K562 (cell line): Measurements from ENCODE around the gene KRTAP5-7. TPM values are rescaled to one million over a fixed set of nuclear protein-coding genes. Genes with fewer than 3 reads are reported as not detected.

Source experiments
- ATAC-seq: fragments of 200-7000 bp; cut with Tn5 transposase; 3 replicates; pipeline ENCODE4 v1.9.1; 2020; ENCODE audit warnings: moderate library complexity
- BruUV-seq: library from RNA; stranded (reverse); fragments of 400-500 nt; replicated peaks from 2 replicates; lab custom pipeline; 2021; lab: Mats Ljungman, UMichigan
- CTCF ChIA-PET: fragments of 300-600 bp; formaldehyde crosslinking; extraction: SDS; loops from one replicate; lab custom pipeline; 2021; ENCODE audit warnings: low intra/inter-chr PET ratio; lab: Yijun Ruan, JAX
- POLR2A ChIA-PET: fragments of 300-600, 350-650 bp; sonication (Branson Sonifier 250); formaldehyde crosslinking; extraction: SDS; loops from one replicate; lab custom pipeline; 2021; ENCODE audit warnings: antibody characterized with exemption, inconsistent platforms; lab: Yijun Ruan, JAX
- DNase-seq, 4 experiments: peaks; one replicate each; pipeline versions ENCODE4 v3.0.0 to v3.0.0-alpha.2; 2011 to 2018; ENCODE audit warnings: low spot score in 3 of 4, mixed read lengths in 3 of 4; ENCODE audit errors: extremely low read depth in 1 of 4
- FAIRE-seq: peaks from 2 replicates; lab custom pipeline; 2011; peaks lifted over from hg19 to GRCh38; lab: Jason Lieb, UNC
- H2AFZ ChIP-seq: 2 replicates; pipeline ENCODE4 v1.6.0; 2011; ENCODE audit warnings: low read depth, low read length, control low read depth, inconsistent platforms
- H3K27ac ChIP-seq: fragments of 200-600 bp; 3 replicates; pipeline ENCODE4 v1.8.0; 2011; ENCODE audit warnings: low read depth, mild to moderate bottlenecking, control low read depth, inconsistent platforms, low read length, moderate library complexity, mixed read lengths; ENCODE audit errors: extremely low read depth
- H3K27me3 ChIP-seq, 2 experiments: fragments of 300-600 bp in 1 of 2; 2 replicates in 1 of 2; 3 replicates in 1 of 2; pipeline versions ENCODE4 v1.6.0 to v1.8.0; 2011; ENCODE audit warnings: inconsistent platforms in 2 of 2, low read length in 2 of 2, mild to moderate bottlenecking in 1 of 2, mixed read lengths in 1 of 2, moderate library complexity in 1 of 2; ENCODE audit not compliant: control insufficient read depth in 2 of 2, insufficient read depth in 2 of 2
- H3K36me3 ChIP-seq: fragments of 300-600 bp; 3 replicates; pipeline ENCODE4 v1.8.0; 2011; ENCODE audit warnings: mild to moderate bottlenecking, low read length, inconsistent platforms; ENCODE audit not compliant: control insufficient read depth, insufficient read depth
- H3K4me1 ChIP-seq, 2 experiments: fragments of 200-600 bp in 1 of 2; replicated peaks in 1 of 2; 2 replicates in 1 of 2; 3 replicates in 1 of 2; pipeline versions ENCODE4 v1.5.1 to v1.8.0; 2011; ENCODE audit warnings: inconsistent platforms in 2 of 2, low read length in 2 of 2, mild to moderate bottlenecking in 1 of 2, mixed read lengths in 1 of 2, moderate library complexity in 1 of 2; ENCODE audit not compliant: control insufficient read depth in 2 of 2, insufficient read depth in 2 of 2
- H3K4me2 ChIP-seq: 2 replicates; pipeline ENCODE4 v1.6.1; 2011; ENCODE audit warnings: low read length, control low read depth, inconsistent platforms, mixed read lengths; ENCODE audit not compliant: insufficient read depth
- H3K4me3 ChIP-seq: fragments of 200-600 bp; sonication (generic), shearing (Covaris generic); 2 replicates; pipeline ENCODE4 v1.5.1; 2016; ENCODE audit warnings: control low read depth, inconsistent platforms
- H3K79me2 ChIP-seq: fragments of 200-600 bp; 3 replicates; pipeline ENCODE4 v1.8.0; 2011; ENCODE audit warnings: low read length, inconsistent platforms; ENCODE audit not compliant: control insufficient read depth, insufficient read depth
- H3K9ac ChIP-seq, 2 experiments: 2 replicates each; pipeline versions ENCODE4 v1.6.0 to v1.6.1; 2011; ENCODE audit warnings: low read depth in 2 of 2, low read length in 2 of 2, control low read depth in 1 of 2, inconsistent platforms in 1 of 2, mild to moderate bottlenecking in 1 of 2, mixed read lengths in 1 of 2; ENCODE audit not compliant: insufficient read depth in 1 of 2
- H3K9me1 ChIP-seq: one replicate; pipeline ENCODE4 v1.6.0; 2011; ENCODE audit warnings: inconsistent platforms, mild to moderate bottlenecking, low read length, moderate library complexity; ENCODE audit not compliant: control insufficient read depth, insufficient read depth
- H3K9me3 ChIP-seq: replicated peaks from 2 replicates; pipeline ENCODE4 v1.5.1; 2011; ENCODE audit warnings: low read depth, low read length, inconsistent platforms; ENCODE audit not compliant: control insufficient read depth, insufficient read depth
- H4K20me1 ChIP-seq: replicated peaks from 2 replicates; pipeline ENCODE4 v1.6.1; 2011; ENCODE audit warnings: low read length, inconsistent platforms, mixed read lengths; ENCODE audit not compliant: control insufficient read depth, insufficient read depth
- ELF4 ChIP-seq: fragments of 450-650 bp; formaldehyde crosslinking; IDR thresholded peaks from 2 replicates; pipeline ENCODE4 v1.4.0; 2022; ENCODE audit warnings: missing genetic modification characterization
- NCOA6 ChIP-seq: fragments of 450-650 bp; IDR thresholded peaks from 2 replicates; pipeline ENCODE4 v1.6.1; 2017; ENCODE audit warnings: mild to moderate bottlenecking
- NR0B1 ChIP-seq: fragments of 450-650 bp; IDR thresholded peaks from one replicate; pipeline ENCODE4 v1.6.1; 2018; ENCODE audit warnings: mild to moderate bottlenecking, moderate library complexity; ENCODE audit not compliant: partially characterized antibody
- TCF7 ChIP-seq: sonication (generic); IDR thresholded peaks from 2 replicates; pipeline ENCODE4 v1.6.1; 2016; ENCODE audit warnings: antibody characterized with exemption, borderline replicate concordance
- ZNF699 ChIP-seq: fragments of 250-450 bp; sonication (Bioruptor Pico); IDR thresholded peaks from 2 replicates; pipeline ENCODE4 v1.8.0; 2021; ENCODE audit warnings: mild to moderate bottlenecking, moderate library complexity; ENCODE audit not compliant: insufficient replicate concordance
- WGBS: fragments of 100-300 bp; shearing (Covaris generic); methylation state at CpG from one replicate; pipeline ENCODE4 v1.1.6; 2016; ENCODE audit warnings: low coverage, mixed read lengths; ENCODE audit not compliant: insufficient coverage; ENCODE audit errors: missing lambda C conversion rate; 5-methylcytosine and 5-hydroxymethylcytosine counted together
- in situ Hi-C: fragments of 300-500 bp; cut with MboI; formaldehyde crosslinking; loops from 4 replicates; pipeline ENCODE4 v1.15.0; 2018; ENCODE audit warnings: inconsistent platforms, mixed read lengths
- intact Hi-C: fragments of 100-400 bp; cut with micrococcal nuclease; formaldehyde crosslinking; loops from 2 replicates; pipeline ENCODE4 v1.14.2; 2022
- polyA plus RNA-seq, 8 experiments: library from polyadenylated mRNA; depleted of rRNA in 4 of 8; stranded (reverse) in 5 of 8; unstranded in 3 of 8; fragments of >200 nt; fragmentation: Nextera tagmentation in 2 of 8; fragmentation: Illumina TruSeq in 1 of 8; extraction: Ambion mirVana in 2 of 8; extraction: Trizol in 1 of 8; gene quantifications; 2 replicates each; pipeline versions ENCODE4 v1.2.1 to v1.2.3, GENCODE V29; 2011 to 2014; ENCODE audit warnings: inconsistent platforms in 1 of 8, missing spikeins in 1 of 8
- total RNA-seq, 7 experiments: library from RNA; depleted of rRNA in 6 of 7; stranded (reverse); fragments of >200 nt in 6 of 7; fragmentation: Illumina TruSeq in 2 of 7; extraction: Trizol in 2 of 7; gene quantifications; 2 replicates each; pipeline versions ENCODE4 v1.2.1 to v1.2.3, GENCODE V29; 2011 to 2021; ENCODE audit warnings: low replicate concordance in 1 of 7

KRTAP5-7 gene
- total and polyA plus RNA-seq, 9 of the 15 experiments (the other 6 are each of a cell fraction or from before 2014, with no cell fraction given) = not detected

- H3K4me1 ChIP-seq = no peaks in the 10 kb centered on the region
- 66% methylated on average over 7 of the region's 10 CpGs for WGBS
- H3K9ac ChIP-seq = no peak overlapping the region
- no peak for ATAC-seq
- no peak overlapping the region for H2AFZ ChIP-seq
- DNase-seq = no peak
- no peak overlapping the region for H3K4me3 ChIP-seq
- no peak overlapping the region for H3K27ac ChIP-seq
- no peaks in the 10 kb centered on the region for H3K9me3 ChIP-seq
- H3K36me3 ChIP-seq = peaks cover 30% of the 10 kb centered on the region; the same call in 2 of the 3 replicates
- no peaks in the 10 kb centered on the region for H3K9me1 ChIP-seq
- H3K79me2 ChIP-seq = no peaks in the 10 kb centered on the region
- intact Hi-C loops (no loop called here), in situ Hi-C loops (no loop called here)
- no TSS peak for BruUV-seq
- ChIA-PET POLR2A (no interaction called here), CTCF (no interaction called here)
- H3K4me2 ChIP-seq = no peak overlapping the region
- TF ChIP-seq NR0B1 (no peak), TCF7 (no peak), ZNF699 (no peak), NCOA6 (no peak), ELF4 (CRISPR knock-in tag) (no peak)
- H3K27me3 ChIP-seq = no peaks in the 10 kb centered on the region
- no peak for FAIRE-seq
- H4K20me1 ChIP-seq = no peaks in the 10 kb centered on the region
These were observed 25.0 kb upstream of the KRTAP5-7 start for GRCh38 chr11:71502026-71502425.
